GM12892 (cell line): Measurements from ENCODE around the gene RABGAP1.

Experiments used
- DNase-seq: peaks from one replicate; pipeline ENCODE4 v3.0.0; 2011; ENCODE audit not compliant: insufficient read length
- FAIRE-seq: peaks from 2 replicates; lab custom pipeline; 2011; peaks lifted over from hg19 to GRCh38; lab: Jason Lieb, UNC
- POLR2A ChIP-seq: IDR thresholded peaks from 2 replicates; pipeline ENCODE4 v1.6.1; 2011; ENCODE audit warnings: low read depth, low read length, control low read depth
- POLR2AphosphoS5 ChIP-seq: IDR thresholded peaks from 2 replicates; pipeline ENCODE4 v1.6.1; 2011; ENCODE audit warnings: low read depth, low read length, control low read depth
- TAF1 ChIP-seq: IDR thresholded peaks from 2 replicates; pipeline ENCODE4 v1.6.1; 2011; ENCODE audit warnings: low read depth, mild to moderate bottlenecking, control low read depth, low read length, borderline replicate concordance

RABGAP1 gene

GRCh38 chr9:122996586-122996985, 55.8 kb downstream of the RABGAP1 start:
- DNase-seq (no peak), FAIRE-seq (no peak)
- TF ChIP-seq TAF1 (no peak), POLR2AphosphoS5 (no peak), POLR2A (no peak)

- TF ChIP-seq TAF1, result no peak
- TF ChIP-seq POLR2A, result no peak
- no peak for TF ChIP-seq POLR2AphosphoS5
- no peak for DNase-seq
- FAIRE-seq, result no peak
Measured at GRCh38 chr9:122998448-122998847, 57.6 kb downstream of the RABGAP1 start.

- FAIRE-seq (no peak), DNase-seq (no peak)
- TF ChIP-seq POLR2A (no peak), TAF1 (no peak), POLR2AphosphoS5 (no peak)
Measured at GRCh38 chr9:123000371-123001068, 59.7 kb downstream of the RABGAP1 start.

GRCh38 chr9:123002754-123003153, 61.9 kb downstream of the RABGAP1 start:
- DNase-seq (no peak), FAIRE-seq (no peak)
- TF ChIP-seq TAF1, result no peak
- no peak for TF ChIP-seq POLR2AphosphoS5
- no peak for TF ChIP-seq POLR2A

- FAIRE-seq (no peak), DNase-seq (no peak)
- TF ChIP-seq POLR2AphosphoS5, result no peak
- no peak for TF ChIP-seq POLR2A
- no peak for TF ChIP-seq TAF1
Measured at GRCh38 chr9:123003466-123003865, 62.6 kb downstream of the RABGAP1 start.

GRCh38 chr9:123005964-123006363, 65.1 kb downstream of the RABGAP1 start:
- TF ChIP-seq TAF1, result no peak
- no peak for TF ChIP-seq POLR2A
- TF ChIP-seq POLR2AphosphoS5, result no peak
- FAIRE-seq (no peak), DNase-seq (no peak)

GRCh38 chr9:123007269-123007668, 66.4 kb downstream of the RABGAP1 start:
- FAIRE-seq, result no peak
- TF ChIP-seq POLR2AphosphoS5, result no peak
- no peak for TF ChIP-seq TAF1
- no peak for TF ChIP-seq POLR2A
- DNase-seq, result no peak

GRCh38 chr9:123008909-123009308, 68.1 kb downstream of the RABGAP1 start:
- TF ChIP-seq TAF1, result no peak
- TF ChIP-seq POLR2A, result no peak
- TF ChIP-seq POLR2AphosphoS5, result no peak
- no peak for FAIRE-seq
- DNase-seq, result no peak

- no peak for FAIRE-seq
- TF ChIP-seq TAF1 (no peak), POLR2AphosphoS5 (no peak), POLR2A (no peak)
- DNase-seq, result no peak
Measured at GRCh38 chr9:123011380-123011779, 70.6 kb downstream of the RABGAP1 start.

- no peak for DNase-seq
- TF ChIP-seq TAF1 (no peak), POLR2AphosphoS5 (no peak), POLR2A (no peak)
- no peak for FAIRE-seq
Measured at GRCh38 chr9:123011878-123012528, 71.2 kb downstream of the RABGAP1 start.

- TF ChIP-seq POLR2AphosphoS5, result no peak
- TF ChIP-seq POLR2A, result no peak
- TF ChIP-seq TAF1, result no peak
- DNase-seq (no peak), FAIRE-seq (no peak)
Measured at GRCh38 chr9:123016631-123017030, 75.8 kb downstream of the RABGAP1 start.

GRCh38 chr9:123020796-123021195, 80.0 kb downstream of the RABGAP1 start:
- TF ChIP-seq POLR2A (no peak), POLR2AphosphoS5 (no peak), TAF1 (no peak)
- no peak for FAIRE-seq
- DNase-seq, result no peak

GRCh38 chr9:123026425-123026824, 85.6 kb downstream of the RABGAP1 start:
- DNase-seq (no peak), FAIRE-seq (no peak)
- no peak for TF ChIP-seq POLR2AphosphoS5
- no peak for TF ChIP-seq POLR2A
- TF ChIP-seq TAF1, result no peak

GRCh38 chr9:123027517-123027916, 86.7 kb downstream of the RABGAP1 start:
- TF ChIP-seq POLR2A (no peak), POLR2AphosphoS5 (no peak), TAF1 (no peak)
- FAIRE-seq (no peak), DNase-seq (no peak)

- no peak for TF ChIP-seq POLR2A
- no peak for TF ChIP-seq TAF1
- TF ChIP-seq POLR2AphosphoS5, result no peak
- FAIRE-seq (no peak), DNase-seq (no peak)
Measured at GRCh38 chr9:123028136-123028535, 87.3 kb downstream of the RABGAP1 start.
